Measurements from ENCODE around the gene S100A9. TPM values are rescaled to one million over a fixed set of nuclear protein-coding genes. Genes with fewer than 3 reads are reported as not detected.

The S100A9 gene
- total RNA-seq, 4 donors from 2014 or later: 33.4 to 175 (median 54.0) TPM

- Histone ChIP-seq H3K9me3 (no peaks in the 10 kb centered on the region), H3K27me3 (no peaks in the 10 kb centered on the region), H3K27ac (no peak overlapping the region), H3K36me3 (no peaks in the 10 kb centered on the region), H3K4me1 (no peaks in the 10 kb centered on the region), H3K4me3 (no peak overlapping the region)
- DNase-seq: no peak
- intact Hi-C loops (cut with DNase I; ENCODE audit: low total_unique reads): no loop called here
- TF ChIP-seq POLR2A (IDR thresholded peaks at IDR 0.05): no peak
- TF ChIP-seq CTCF (IDR thresholded peaks at IDR 0.05): no peak
Observed at GRCh38 chr1:153359241-153359640, 1.6 kb downstream of the S100A9 start.

GRCh38 chr1:153360190-153360589 is 2.5 kb downstream of the S100A9 start:
- no peak overlapping the region for H3K4me3 ChIP-seq
- no peaks in the 10 kb centered on the region for H3K9me3 ChIP-seq
- no peaks in the 10 kb centered on the region for H3K27me3 ChIP-seq
- H3K27ac ChIP-seq: no peak overlapping the region
- intact Hi-C loops (cut with DNase I; ENCODE audit: low total_unique reads): no loop called here
- H3K36me3 ChIP-seq: no peaks in the 10 kb centered on the region
- DNase-seq: no peak
- no peak for TF ChIP-seq POLR2A (IDR thresholded peaks at IDR 0.05)
- TF ChIP-seq CTCF (IDR thresholded peaks at IDR 0.05): no peak
- H3K4me1 ChIP-seq: no peaks in the 10 kb centered on the region

- intact Hi-C loops (cut with DNase I; ENCODE audit: low total_unique reads): no loop called here
- no peak for TF ChIP-seq POLR2A (IDR thresholded peaks at IDR 0.05)
- no peak for TF ChIP-seq CTCF (IDR thresholded peaks at IDR 0.05)
- no peak overlapping the region for H3K27ac ChIP-seq
- H3K4me1 ChIP-seq: no peaks in the 10 kb centered on the region
- H3K27me3 ChIP-seq: no peaks in the 10 kb centered on the region
- no peak overlapping the region for H3K4me3 ChIP-seq
- H3K9me3 ChIP-seq: no peaks in the 10 kb centered on the region
- no peak for DNase-seq
- no peaks in the 10 kb centered on the region for H3K36me3 ChIP-seq
Observed at GRCh38 chr1:153360592-153361479, 3.2 kb downstream of the S100A9 start.

- Histone ChIP-seq H3K27ac (no peak overlapping the region), H3K27me3 (no peaks in the 10 kb centered on the region), H3K4me1 (no peaks in the 10 kb centered on the region), H3K4me3 (no peak overlapping the region), H3K9me3 (no peaks in the 10 kb centered on the region), H3K36me3 (no peaks in the 10 kb centered on the region)
- intact Hi-C loops (cut with DNase I; ENCODE audit: low total_unique reads): no loop called here
- TF ChIP-seq POLR2A (IDR thresholded peaks at IDR 0.05) (no peak), CTCF (IDR thresholded peaks at IDR 0.05) (no peak)
- no peak for DNase-seq
Observed at GRCh38 chr1:153361480-153362109, 3.9 kb downstream of the S100A9 start.

GRCh38 chr1:153362187-153362775 is 4.6 kb downstream of the S100A9 start:
- no peak overlapping the region for H3K27ac ChIP-seq
- no peaks in the 10 kb centered on the region for H3K36me3 ChIP-seq
- intact Hi-C loops (cut with DNase I; ENCODE audit: low total_unique reads): no loop called here
- DNase-seq: no peak
- no peaks in the 10 kb centered on the region for H3K9me3 ChIP-seq
- no peaks in the 10 kb centered on the region for H3K4me1 ChIP-seq
- TF ChIP-seq CTCF (IDR thresholded peaks at IDR 0.05): no peak
- TF ChIP-seq POLR2A (IDR thresholded peaks at IDR 0.05): no peak
- no peaks in the 10 kb centered on the region for H3K27me3 ChIP-seq
- no peak overlapping the region for H3K4me3 ChIP-seq
